ENCODE data around the gene KCNK17.
A peak's percentile ranks its signal among the peaks of the same experiment; 100 is the strongest.

Gene KCNK17

GRCh38 chr6:39302669-39303424 is 11.4 kb downstream of the KCNK17 start:
- Mint-ChIP-seq H3K4me3 (no peak overlapping the region), H3K4me1 (no peaks in the 10 kb centered on the region), H3K27me3 (ENCODE audit: low read depth) (peaks cover 39% of the 10 kb centered on the region), H3K36me3 (ENCODE audit: low read depth) (no peaks in the 10 kb centered on the region), H3K9me3 (no peaks in the 10 kb centered on the region), H3K27ac (no peak overlapping the region)
- peak; percentile 92 to 94 (median 92) for TF ChIP-seq CTCF (IDR thresholded peaks at IDR 0.05; ENCODE audit: unreplicated experiment in 3 of 3)

- Mint-ChIP-seq H3K36me3 (ENCODE audit: low read depth) (no peaks in the 10 kb centered on the region), H3K27ac (no peak overlapping the region), H3K9me3 (no peaks in the 10 kb centered on the region), H3K27me3 (ENCODE audit: low read depth) (peaks cover 38% of the 10 kb centered on the region), H3K4me1 (peaks cover 4% of the 10 kb centered on the region), H3K4me3 (no peak overlapping the region)
- TF ChIP-seq CTCF (IDR thresholded peaks at IDR 0.05; ENCODE audit: unreplicated experiment in 3 of 3): peak in 1 of 3 experiments; percentile 4
These were observed 12.2 kb downstream of the KCNK17 start for GRCh38 chr6:39302011-39302410.

- H3K9me3 Mint-ChIP-seq: no peaks in the 10 kb centered on the region
- no peak overlapping the region for H3K4me3 Mint-ChIP-seq
- H3K27me3 Mint-ChIP-seq (ENCODE audit: low read depth): peaks cover 35% of the 10 kb centered on the region
- no peaks in the 10 kb centered on the region for H3K36me3 Mint-ChIP-seq (ENCODE audit: low read depth)
- no peak overlapping the region for H3K27ac Mint-ChIP-seq
- H3K4me1 Mint-ChIP-seq: peaks cover 7% of the 10 kb centered on the region
- TF ChIP-seq CTCF (IDR thresholded peaks at IDR 0.05; ENCODE audit: unreplicated experiment in 3 of 3): peak in 2 of 3 experiments; percentile 9 to 42
These were observed 12.6 kb downstream of the KCNK17 start for GRCh38 chr6:39301606-39302005.

GRCh38 chr6:39300739-39301138 is 13.5 kb downstream of the KCNK17 start:
- Mint-ChIP-seq H3K9me3 (no peaks in the 10 kb centered on the region), H3K4me3 (no peak overlapping the region), H3K27me3 (ENCODE audit: low read depth) (peaks cover 34% of the 10 kb centered on the region), H3K36me3 (ENCODE audit: low read depth) (no peaks in the 10 kb centered on the region), H3K27ac (no peak overlapping the region), H3K4me1 (peaks cover 15% of the 10 kb centered on the region)
- TF ChIP-seq CTCF (IDR thresholded peaks at IDR 0.05; ENCODE audit: unreplicated experiment in 3 of 3): no peak

GRCh38 chr6:39298061-39298460 is 16.2 kb downstream of the KCNK17 start:
- Mint-ChIP-seq H3K27ac (no peak overlapping the region), H3K4me1 (peaks cover 16% of the 10 kb centered on the region), H3K27me3 (ENCODE audit: low read depth) (peaks cover 47% of the 10 kb centered on the region), H3K9me3 (no peaks in the 10 kb centered on the region), H3K4me3 (no peak overlapping the region), H3K36me3 (ENCODE audit: low read depth) (no peaks in the 10 kb centered on the region)
- no peak for TF ChIP-seq CTCF (IDR thresholded peaks at IDR 0.05; ENCODE audit: unreplicated experiment in 3 of 3)

Data from nephron (organoid).